Osteocyte (in vitro differentiated cells): ENCODE results near the gene KLF11. TPM values are rescaled to one million over a fixed set of nuclear protein-coding genes. Genes with fewer than 3 reads are reported as not detected.
A peak's percentile ranks its signal among the peaks of the same experiment; 100 is the strongest.

ENCODE experiments used
- DNase-seq: peaks from one replicate; pipeline ENCODE4 v3.0.0; 2021; ENCODE audit warnings: mixed read lengths; ENCODE audit not compliant: unreplicated experiment; ENCODE audit errors: extremely low spot score
- H3K27ac Mint-ChIP-seq: one replicate; pipeline ENCODE4 v1.8.0; 2021; ENCODE audit warnings: mild to moderate bottlenecking, mixed read lengths; ENCODE audit not compliant: unreplicated experiment
- H3K27me3 Mint-ChIP-seq: one replicate; pipeline ENCODE4 v1.8.0; 2021; ENCODE audit warnings: mixed read lengths; ENCODE audit not compliant: unreplicated experiment
- H3K36me3 Mint-ChIP-seq: one replicate; pipeline ENCODE4 v1.8.0; 2021; ENCODE audit warnings: mixed read lengths; ENCODE audit not compliant: unreplicated experiment
- H3K4me1 Mint-ChIP-seq: one replicate; pipeline ENCODE4 v1.8.0; 2021; ENCODE audit warnings: mixed read lengths; ENCODE audit not compliant: unreplicated experiment
- H3K4me3 Mint-ChIP-seq: one replicate; pipeline ENCODE4 v1.8.0; 2021; ENCODE audit warnings: mild to moderate bottlenecking, moderate library complexity, mixed read lengths; ENCODE audit not compliant: unreplicated experiment
- H3K9me3 Mint-ChIP-seq: one replicate; pipeline ENCODE4 v1.8.0; 2021; ENCODE audit warnings: mixed read lengths; ENCODE audit not compliant: unreplicated experiment
- long read RNA-seq: library from polyadenylated mRNA; unstranded; transcript quantifications from one replicate; pipeline ENCODE4 v2.0.0, GENCODE V29; 2021
- total RNA-seq: library from RNA; stranded (reverse); gene quantifications from 2 replicates; pipeline ENCODE4 v1.2.1, GENCODE V29; 2021
- TF ChIP-seq, protein P1 (sequence below): fragments of 200-600 bp; sonication (generic); IDR thresholded peaks from 2 replicates; pipeline ENCODE4 v1.5.0; 2021; ENCODE audit warnings: antibody characterized with exemption, mild to moderate bottlenecking, moderate library complexity

Gene KLF11
- total RNA-seq: 15.9 and 17.4 TPM in 2 replicates
- long read RNA-seq, full-length matches to known transcripts: 2 of 15 reads
- long read RNA-seq, partial matches to known transcripts: 12 of 15 reads
- long read RNA-seq, other reads (novel, unspliced or antisense): 1 of 15 reads

DNA sequence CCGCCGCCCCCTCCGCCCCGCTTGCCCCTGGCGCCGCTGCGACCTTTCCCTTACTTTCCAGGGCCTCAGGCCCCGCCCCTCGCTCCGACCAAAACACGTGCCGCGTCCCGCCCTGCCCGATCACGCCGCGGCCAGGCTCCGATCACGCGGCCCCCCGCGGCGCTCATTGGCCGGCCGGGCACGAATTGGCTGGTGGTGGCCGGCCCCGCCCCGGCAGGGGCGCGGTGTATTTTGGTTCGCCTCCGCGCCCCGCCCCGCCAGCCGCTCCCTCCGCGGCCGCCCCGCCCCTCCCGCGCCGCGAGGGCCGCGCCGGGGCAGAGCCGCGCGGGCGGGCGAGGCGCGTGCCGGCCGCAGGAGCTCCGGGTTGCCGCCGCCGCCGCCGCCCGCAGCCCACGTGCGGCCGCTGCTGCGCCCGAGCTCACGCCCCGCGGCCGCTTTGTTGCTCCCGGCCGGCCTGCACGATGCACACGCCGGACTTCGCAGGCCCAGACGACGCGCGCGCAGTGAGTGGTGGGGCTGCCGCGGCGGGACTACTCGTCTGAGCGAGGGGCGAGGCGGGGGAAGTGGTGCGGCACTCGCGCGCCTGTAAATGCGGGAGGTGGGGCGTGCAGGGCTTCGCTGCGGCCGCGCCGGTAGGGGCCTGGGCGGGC lies at the start of gene KLF11:
Gene KLF11 (plus strand): TSS at position 295 of the 650 bp plus-strand sequence. CDS start 167 bp downstream, at position 462.
- Mint-ChIP-seq H3K9me3 (no peaks in the 10 kb centered on the region), H3K4me3 (peak within 1 kb of the TSS; percentile 86), H3K27ac (peak within 1 kb of the TSS; percentile 97), H3K27me3 (no peaks in the 10 kb centered on the region), H3K36me3 (peaks cover 16% of the 10 kb centered on the region), H3K4me1 (peaks cover 33% of the 10 kb centered on the region)
- peak; percentile 97 for DNase-seq
- TF ChIP-seq, protein P1, sequence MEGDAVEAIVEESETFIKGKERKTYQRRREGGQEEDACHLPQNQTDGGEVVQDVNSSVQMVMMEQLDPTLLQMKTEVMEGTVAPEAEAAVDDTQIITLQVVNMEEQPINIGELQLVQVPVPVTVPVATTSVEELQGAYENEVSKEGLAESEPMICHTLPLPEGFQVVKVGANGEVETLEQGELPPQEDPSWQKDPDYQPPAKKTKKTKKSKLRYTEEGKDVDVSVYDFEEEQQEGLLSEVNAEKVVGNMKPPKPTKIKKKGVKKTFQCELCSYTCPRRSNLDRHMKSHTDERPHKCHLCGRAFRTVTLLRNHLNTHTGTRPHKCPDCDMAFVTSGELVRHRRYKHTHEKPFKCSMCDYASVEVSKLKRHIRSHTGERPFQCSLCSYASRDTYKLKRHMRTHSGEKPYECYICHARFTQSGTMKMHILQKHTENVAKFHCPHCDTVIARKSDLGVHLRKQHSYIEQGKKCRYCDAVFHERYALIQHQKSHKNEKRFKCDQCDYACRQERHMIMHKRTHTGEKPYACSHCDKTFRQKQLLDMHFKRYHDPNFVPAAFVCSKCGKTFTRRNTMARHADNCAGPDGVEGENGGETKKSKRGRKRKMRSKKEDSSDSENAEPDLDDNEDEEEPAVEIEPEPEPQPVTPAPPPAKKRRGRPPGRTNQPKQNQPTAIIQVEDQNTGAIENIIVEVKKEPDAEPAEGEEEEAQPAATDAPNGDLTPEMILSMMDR: no peak

- no peak for DNase-seq
- Mint-ChIP-seq H3K9me3 (no peaks in the 10 kb centered on the region), H3K27ac (no peak overlapping the region), H3K4me3 (no peak overlapping the region), H3K27me3 (peaks cover 5% of the 10 kb centered on the region), H3K4me1 (peaks cover 28% of the 10 kb centered on the region), H3K36me3 (no peaks in the 10 kb centered on the region)
- TF ChIP-seq, protein P1: no peak
These were observed 48.9 kb upstream of the KLF11 start for GRCh38 chr2:9994462-9994861.

DNA sequence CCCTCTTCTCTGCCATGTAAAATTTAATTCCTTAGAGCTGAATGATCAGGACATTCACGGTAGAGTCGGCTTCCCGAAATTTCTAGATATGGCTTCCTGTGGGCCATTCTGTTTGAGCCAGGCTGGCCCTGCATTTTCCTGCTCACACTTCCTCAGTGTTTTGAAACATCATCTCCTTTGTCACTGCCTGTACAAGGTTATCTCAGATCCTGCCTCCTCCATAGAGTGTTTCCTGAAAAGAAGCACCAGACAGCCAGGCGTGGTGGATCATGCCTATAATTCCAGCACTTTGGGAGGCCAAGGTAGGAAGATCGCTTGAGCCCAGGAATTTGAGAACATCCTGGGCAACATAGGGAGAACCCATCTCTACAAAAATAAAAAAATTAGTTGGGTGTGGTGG lies 48.3 kb upstream of the KLF11 start:
- H3K27ac Mint-ChIP-seq: no peak overlapping the region
- no peaks in the 10 kb centered on the region for H3K9me3 Mint-ChIP-seq
- H3K36me3 Mint-ChIP-seq: no peaks in the 10 kb centered on the region
- TF ChIP-seq, protein P1: no peak
- peaks cover 28% of the 10 kb centered on the region for H3K4me1 Mint-ChIP-seq
- no peak for DNase-seq
- H3K4me3 Mint-ChIP-seq: no peak overlapping the region
- peaks cover 5% of the 10 kb centered on the region for H3K27me3 Mint-ChIP-seq

DNA sequence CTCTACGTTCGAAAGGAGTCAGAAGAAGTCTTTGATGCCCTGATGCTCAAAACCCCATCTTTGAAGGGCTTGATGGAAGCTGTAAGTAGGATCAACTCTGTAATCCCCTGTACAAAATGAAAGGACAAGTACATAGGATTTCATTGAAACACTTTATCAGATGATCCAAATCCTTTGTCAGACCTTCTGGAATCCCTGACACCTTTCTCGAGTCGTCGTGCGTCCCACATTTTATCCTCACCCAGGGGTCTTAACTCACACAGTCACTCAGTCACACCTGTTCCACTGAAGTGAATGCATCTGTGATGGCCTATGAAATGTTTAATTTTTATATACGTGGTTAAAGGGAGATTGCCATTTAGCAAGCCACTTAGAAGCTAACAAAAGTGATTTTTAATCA lies 47.0 kb upstream of the KLF11 start:
- no peak overlapping the region for H3K4me3 Mint-ChIP-seq
- peaks cover 17% of the 10 kb centered on the region for H3K4me1 Mint-ChIP-seq
- no peak overlapping the region for H3K27ac Mint-ChIP-seq
- TF ChIP-seq, protein P1: no peak
- no peaks in the 10 kb centered on the region for H3K36me3 Mint-ChIP-seq
- no peak for DNase-seq
- no peaks in the 10 kb centered on the region for H3K9me3 Mint-ChIP-seq
- H3K27me3 Mint-ChIP-seq: peaks cover 5% of the 10 kb centered on the region

GRCh38 chr2:9997936-9998335 lies 45.4 kb upstream of the KLF11 start:
- no peak overlapping the region for H3K4me3 Mint-ChIP-seq
- H3K4me1 Mint-ChIP-seq: peaks cover 7% of the 10 kb centered on the region
- no peaks in the 10 kb centered on the region for H3K36me3 Mint-ChIP-seq
- H3K27me3 Mint-ChIP-seq: peaks cover 5% of the 10 kb centered on the region
- no peak overlapping the region for H3K27ac Mint-ChIP-seq
- TF ChIP-seq, protein P1: no peak
- no peaks in the 10 kb centered on the region for H3K9me3 Mint-ChIP-seq
- DNase-seq: no peak
